GM21528 (cell line): ENCODE results near the gene PERCC1.

ENCODE experiments used
- ATAC-seq: cut with Tn5 transposase; IDR thresholded peaks from one replicate; pipeline ENCODE4 v1.9.1; 2021; ENCODE audit warnings: mild to moderate bottlenecking, moderate library complexity; ENCODE audit not compliant: unreplicated experiment, low FRiP score

Gene PERCC1

DNA sequence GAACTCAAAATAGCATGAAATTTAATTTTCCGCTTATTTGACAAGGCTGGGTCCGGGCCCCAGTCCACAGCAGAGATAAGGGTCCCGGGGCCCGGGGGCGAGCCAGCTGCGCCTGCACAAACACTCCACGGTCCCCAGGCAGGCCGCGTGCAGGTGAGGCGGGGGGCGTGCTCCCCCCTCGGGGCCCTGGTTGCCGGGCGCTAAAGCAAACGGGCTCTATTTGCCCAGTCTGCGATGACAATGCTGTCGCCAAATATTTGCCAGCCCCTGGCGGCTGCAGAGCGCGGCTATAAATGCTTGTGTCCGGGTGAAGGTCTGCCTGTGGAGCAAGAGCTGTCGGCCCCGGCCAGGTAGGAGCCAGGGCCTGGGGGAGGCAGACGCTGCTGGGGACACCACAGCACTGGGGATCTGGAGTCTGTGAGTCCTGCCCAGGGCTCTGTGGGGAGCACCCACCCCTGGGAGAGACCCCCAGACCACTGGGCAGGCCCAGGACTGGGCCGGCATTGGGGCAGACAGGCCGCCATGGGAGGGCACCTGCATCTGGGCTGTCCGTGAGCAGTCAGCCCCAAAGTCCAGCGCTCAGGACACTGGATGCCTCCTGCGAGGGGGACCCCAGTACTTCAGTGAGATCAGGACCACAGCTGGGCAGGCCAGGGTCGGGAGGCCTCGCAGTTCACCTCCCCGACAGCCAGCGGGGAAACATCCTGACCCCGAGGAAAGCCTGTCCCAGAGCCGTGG lies at the start of gene PERCC1:
TSS of gene PERCC1 (plus strand) at position 320 of the 738 bp plus-strand sequence. CDS start 1,516 bp downstream, outside the sequence.
- ATAC-seq = no peak

- ATAC-seq = no peak
Measured at GRCh38 chr16:1381612-1382406, 49.1 kb upstream of the PERCC1 start.

GRCh38 chr16:1383556-1383955 lies 47.3 kb upstream of the PERCC1 start:
- no peak for ATAC-seq

DNA sequence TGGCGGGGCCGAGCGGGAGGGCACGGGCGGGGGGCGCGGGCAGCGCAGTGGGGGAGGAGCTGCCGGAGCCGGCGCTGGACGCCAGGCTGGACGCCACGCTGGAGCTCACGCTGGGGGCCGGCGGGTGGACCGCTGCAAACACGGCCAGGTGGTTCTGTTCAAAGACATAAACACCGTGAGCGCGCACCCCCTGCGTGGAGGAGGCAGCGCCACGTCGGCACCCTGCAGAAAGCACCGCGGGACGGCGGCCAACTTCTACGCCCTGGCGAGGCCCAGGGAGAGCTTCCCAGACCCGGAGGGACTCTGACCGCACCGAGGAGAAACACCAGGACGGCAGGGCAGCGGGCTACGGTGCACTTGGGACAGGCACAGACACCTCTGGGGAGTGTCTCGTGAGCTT lies 45.6 kb upstream of the PERCC1 start:
- ATAC-seq = no peak

- ATAC-seq = no peak
Measured at GRCh38 chr16:1387331-1387730, 43.5 kb upstream of the PERCC1 start.

DNA sequence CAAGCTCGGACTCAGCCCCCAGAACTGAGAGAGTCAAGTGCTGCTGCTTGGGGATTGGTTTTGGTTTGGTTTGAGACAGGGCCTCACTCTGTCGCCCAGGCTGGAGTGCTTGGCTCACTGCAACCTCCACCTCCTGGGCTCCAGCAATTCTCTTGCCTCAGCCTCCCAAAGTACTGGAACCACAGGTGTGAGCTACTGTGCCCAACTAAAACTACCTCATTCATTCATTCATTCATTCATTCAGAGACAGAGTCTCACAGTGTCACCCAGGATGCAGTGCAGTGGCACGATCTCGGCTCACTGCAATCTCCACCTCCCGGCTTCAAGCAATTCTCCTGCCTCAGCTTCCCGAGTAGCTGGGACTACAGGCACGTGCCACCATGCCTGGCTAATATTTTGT lies 41.1 kb upstream of the PERCC1 start:
- ATAC-seq = no peak

DNA sequence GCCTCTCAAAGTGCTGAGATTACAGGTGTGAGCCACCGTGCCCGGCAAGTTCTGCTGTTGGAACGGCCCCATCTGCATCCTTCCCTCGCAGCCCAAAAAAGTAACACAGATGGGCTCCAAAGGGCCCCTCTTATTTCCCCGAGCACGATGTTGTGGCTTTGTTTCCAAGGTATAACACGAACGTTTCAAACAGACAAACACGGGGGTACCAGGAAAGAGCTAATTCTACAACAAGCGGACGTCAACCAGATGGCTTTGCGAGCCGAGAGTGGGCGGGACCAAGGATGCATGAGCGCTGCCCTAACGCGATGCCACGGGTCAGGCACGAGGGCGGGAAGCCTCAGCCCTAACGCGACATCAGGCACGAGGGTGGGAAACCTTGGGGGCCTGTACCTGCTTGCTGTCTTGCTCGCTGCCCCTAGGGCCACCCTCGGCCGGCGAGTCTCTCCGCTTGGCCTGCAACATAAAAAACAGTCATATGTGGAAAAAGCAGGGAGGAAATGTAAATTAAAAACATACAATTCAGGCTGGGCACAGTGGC lies 40.6 kb upstream of the PERCC1 start:
- no peak for ATAC-seq

- no peak for ATAC-seq
Measured at GRCh38 chr16:1392826-1393225, 38.1 kb upstream of the PERCC1 start.

GRCh38 chr16:1393613-1394176 lies 37.2 kb upstream of the PERCC1 start:
- no peak for ATAC-seq

- ATAC-seq = no peak
Measured at GRCh38 chr16:1394367-1394951, 36.4 kb upstream of the PERCC1 start.

DNA sequence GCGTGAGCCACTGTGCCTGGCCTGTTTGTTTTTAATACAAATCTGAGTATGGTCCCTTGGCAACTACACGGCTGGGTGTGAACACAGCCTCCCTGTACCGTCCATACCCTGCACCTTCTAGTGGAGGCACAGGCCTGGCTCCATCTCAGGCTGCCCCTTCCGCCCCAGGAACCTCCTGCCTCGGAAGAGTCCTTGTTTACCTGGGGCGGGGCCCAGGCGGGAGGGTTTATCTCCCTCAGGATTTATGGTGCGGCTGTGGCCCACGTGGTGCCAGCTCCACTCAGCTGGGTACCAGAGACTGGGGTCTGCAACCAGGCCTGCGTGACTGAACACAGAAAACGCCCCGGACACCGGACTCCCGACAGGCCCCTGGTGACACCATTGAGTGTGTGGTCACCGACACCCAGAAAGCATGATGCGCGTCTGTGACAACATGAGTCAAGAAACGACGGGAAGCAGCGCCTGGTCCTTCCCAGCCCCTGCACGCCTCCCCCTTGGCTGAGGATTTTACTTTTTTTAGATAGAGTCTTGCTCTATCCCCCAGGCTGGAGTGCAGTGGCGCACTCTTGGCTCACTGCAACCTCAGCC lies 35.3 kb upstream of the PERCC1 start:
- ATAC-seq = no peak

DNA sequence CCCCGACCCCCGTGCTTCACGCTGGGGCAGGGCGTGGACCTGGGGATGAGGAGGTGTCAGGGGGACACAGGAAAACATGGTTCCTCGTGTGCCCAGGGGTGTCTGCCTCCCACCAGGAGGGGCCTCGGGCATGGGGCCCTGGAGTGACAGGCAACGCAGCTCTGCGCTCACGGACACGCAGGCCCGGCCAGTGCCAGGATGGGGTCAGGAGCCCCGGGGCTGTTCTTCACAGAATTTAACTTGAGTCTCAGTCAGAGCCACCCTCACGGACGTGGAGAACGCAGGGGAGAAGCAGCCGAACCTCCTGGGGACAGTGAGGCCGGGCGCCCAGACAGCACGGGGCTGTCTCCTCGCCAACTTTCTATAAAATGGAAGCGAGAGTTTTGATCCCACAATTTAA lies 33.1 kb upstream of the PERCC1 start:
- no peak for ATAC-seq

GRCh38 chr16:1398351-1398750 lies 32.5 kb upstream of the PERCC1 start:
- no peak for ATAC-seq

DNA sequence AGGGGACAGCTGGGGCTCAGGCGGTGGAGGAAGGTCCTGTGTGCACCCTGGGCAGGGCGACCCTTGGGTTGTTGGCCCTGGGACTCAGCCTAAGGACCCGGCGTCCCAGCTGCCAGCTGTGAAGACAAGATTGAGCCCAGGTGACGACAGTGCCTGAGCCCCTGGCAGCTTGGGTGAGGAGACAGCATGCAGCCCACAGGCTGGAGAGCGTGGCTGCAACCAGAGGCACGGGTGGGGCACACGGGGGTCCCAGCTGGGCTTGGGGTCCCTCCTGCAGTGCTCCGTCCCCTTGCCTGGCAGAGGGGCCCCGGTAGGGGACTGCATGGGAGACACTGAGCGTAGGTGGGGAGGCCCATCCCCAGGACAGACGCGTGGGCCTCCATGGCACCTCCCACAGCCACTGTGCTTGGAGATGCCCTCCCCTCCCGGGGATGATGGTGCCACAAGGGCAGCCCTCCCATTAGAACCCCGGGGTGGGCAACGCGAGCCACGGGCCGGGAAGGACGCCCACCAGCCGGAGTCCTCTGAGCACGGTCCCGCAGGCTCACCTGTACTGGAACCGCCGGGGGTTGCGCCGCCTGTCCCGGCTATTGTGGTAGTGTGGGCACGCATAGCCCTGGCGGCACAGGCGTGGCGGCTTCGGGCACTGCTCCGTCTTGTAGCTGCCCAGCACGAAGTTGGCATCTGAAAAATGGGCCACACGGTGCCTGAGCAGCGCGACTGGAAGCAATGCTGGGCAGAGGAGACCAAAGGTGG lies 31.9 kb upstream of the PERCC1 start:
- ATAC-seq = no peak

- ATAC-seq = no peak
Measured at GRCh38 chr16:1401061-1401757, 29.7 kb upstream of the PERCC1 start.

GRCh38 chr16:1401758-1402154 lies 29.1 kb upstream of the PERCC1 start:
- no peak for ATAC-seq

GRCh38 chr16:1403036-1403435 lies 27.8 kb upstream of the PERCC1 start:
- ATAC-seq = no peak

DNA sequence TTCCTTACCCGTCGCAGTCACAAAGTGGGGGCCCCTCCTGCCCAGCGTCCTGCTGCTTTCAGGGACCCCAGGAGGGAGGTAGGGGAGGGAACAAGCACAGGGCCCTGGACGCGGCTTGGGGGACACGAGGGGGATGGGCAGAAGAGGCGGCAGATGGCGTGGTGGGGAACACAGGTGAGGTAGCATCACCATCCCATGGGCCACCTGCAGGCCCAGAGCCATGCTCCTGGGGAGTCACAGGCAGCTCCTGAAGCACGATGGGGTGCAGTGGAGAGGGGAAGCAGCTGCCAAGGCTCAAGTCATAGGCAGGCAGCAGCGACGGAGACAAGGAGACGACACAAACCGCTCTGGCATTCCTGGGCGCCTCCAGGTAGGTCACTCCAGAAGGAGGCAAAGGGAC lies 27.1 kb upstream of the PERCC1 start:
- no peak for ATAC-seq

GRCh38 chr16:1407753-1408152 lies 23.1 kb upstream of the PERCC1 start:
- ATAC-seq = no peak
